Measurements from ENCODE around the gene OR56A3. TPM values are rescaled to one million over a fixed set of nuclear protein-coding genes. Genes with fewer than 3 reads are reported as not detected.
"Not testable (repeated sequence)": the region's sequence is repeated elsewhere in the genome, so short reads cannot be mapped to it uniquely, and the experiment has no call there.

The OR56A3 gene, protein sequence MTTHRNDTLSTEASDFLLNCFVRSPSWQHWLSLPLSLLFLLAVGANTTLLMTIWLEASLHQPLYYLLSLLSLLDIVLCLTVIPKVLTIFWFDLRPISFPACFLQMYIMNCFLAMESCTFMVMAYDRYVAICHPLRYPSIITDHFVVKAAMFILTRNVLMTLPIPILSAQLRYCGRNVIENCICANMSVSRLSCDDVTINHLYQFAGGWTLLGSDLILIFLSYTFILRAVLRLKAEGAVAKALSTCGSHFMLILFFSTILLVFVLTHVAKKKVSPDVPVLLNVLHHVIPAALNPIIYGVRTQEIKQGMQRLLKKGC
- total RNA-seq (2014; rRNA removed; shearing (Covaris generic)): not detected in 2 replicates

DNA sequence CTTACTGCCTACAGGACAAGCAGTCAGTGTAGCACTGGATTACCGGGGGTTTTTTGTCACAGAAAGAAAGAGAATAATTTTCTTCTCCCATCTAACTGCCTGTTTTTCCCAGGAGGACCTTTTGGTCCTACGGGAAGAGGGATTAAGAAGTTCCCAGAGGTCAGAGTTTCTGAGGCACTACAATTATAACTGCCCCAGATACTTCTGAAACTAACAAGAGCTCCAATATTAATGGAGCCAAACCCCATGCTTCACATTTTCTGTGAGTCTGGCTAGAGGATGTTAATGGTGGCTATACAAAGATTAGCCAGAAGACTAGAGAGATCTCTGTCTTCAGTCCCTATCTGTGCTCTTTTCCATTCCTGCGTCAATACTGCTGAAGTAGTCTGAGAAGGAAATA, at the start of gene OR56A3:
Gene OR56A3, plus strand, starts transcription at position 301 of the 400 bp plus-strand sequence. CDS start 5,096 bp downstream, outside the sequence.
- no peak for DNase-seq (ENCODE audit: low spot score)
- in situ Hi-C loops (cut with HindIII; ENCODE audit: low sequenced_read_pairs): no loop called here

DNA sequence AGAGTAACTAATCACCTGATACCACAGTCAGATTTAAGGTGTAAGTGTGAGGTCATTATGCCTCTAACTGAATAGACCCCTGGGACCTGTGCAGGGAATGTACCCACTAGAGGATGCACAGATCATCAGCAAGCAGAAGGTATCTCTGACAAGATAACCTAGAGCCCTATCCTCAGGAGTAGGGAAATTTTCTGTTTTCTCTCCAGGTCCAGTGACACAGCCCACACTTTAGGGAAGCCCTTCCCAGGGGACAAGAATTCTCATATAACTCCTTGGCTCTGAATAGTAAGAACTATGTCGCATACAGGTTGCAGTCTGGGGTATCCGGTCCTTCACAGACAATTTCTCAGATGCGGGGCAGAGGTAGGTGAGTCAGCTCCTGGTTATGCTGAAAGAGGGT, 49.1 kb upstream of the OR56A3 start, which contains the start of gene OR52E5:
Gene OR52E5, plus strand, starts transcription at position 301 of the 400 bp plus-strand sequence. CDS start 7,569 bp downstream, outside the sequence.
- DNase-seq (ENCODE audit: low spot score): no peak
- in situ Hi-C loops (cut with HindIII; ENCODE audit: low sequenced_read_pairs): no loop called here

DNA sequence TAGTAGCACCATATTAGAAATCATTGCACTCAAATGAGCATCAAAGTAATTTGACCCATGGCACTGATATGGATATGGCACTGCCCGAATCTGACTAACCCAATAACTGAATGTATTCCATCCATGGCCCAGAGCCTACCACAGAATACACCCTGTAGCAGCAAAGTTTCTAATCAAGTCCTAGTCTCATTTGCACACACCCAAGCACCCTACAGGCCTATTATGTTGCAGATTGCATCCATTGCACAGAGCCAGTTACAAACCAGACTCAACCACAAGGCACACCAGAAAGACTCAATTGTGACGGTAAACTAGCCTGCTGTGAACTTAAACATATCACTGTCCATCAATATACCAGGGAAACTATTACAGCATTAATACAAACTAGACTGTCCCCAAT, 42.5 kb upstream of the OR56A3 start:
- in situ Hi-C loops (cut with HindIII; ENCODE audit: low sequenced_read_pairs): no loop called here
- DNase-seq (ENCODE audit: low spot score): no peak

DNA sequence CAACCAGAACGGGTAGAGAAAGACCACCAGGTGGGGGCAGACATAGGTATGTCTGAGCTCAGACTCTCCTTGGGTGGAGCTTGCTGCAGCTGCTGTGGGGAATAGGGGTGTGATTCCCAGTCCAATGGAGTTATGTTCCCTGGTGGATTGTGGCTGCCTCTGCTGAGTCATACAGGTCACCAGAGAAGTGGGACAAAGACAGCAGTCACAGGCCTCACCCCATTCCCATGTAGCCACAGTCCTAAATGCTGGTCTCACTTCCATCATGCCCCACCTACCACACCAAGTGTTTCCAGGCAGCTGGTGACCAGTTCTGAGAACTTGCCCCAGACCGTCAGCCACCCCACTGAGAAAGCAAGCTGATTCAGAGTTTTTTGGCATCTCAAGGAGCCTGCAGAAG, 31.5 kb upstream of the OR56A3 start:
- in situ Hi-C loops (cut with HindIII; ENCODE audit: low sequenced_read_pairs): no loop called here
- no peak for DNase-seq (ENCODE audit: low spot score)

DNA sequence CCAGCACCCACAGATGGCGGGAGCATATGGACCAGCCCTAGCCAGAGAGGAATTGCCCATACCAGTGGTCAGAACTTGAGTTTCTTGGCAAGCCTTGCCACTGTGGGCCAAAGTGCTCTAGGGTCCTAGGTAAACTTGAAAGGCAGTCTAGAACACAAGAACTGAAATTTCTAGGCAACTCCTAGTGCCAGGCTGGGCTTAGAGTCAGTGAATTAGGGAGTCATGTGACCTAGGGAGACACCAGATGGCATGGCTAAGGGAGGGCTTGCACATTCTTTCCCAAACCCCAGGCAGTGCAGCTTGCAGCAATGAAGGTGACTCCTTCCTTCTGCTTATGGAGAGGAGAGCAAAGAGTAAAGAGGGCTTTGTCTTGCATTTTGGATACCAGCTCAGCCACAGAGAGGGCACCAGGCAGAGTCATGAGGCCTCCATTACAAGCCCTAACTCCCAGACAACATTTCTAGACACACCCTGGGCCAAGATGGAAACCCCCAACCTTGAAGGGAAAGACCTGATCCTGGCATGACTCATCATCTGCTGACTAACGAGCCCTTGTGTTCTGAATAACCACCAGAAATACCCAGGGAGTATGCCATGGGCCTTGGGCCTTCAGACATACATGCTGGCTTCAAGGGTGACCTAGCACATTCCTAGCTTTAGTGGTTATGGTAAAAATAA, 19.2 kb upstream of the OR56A3 start:
- in situ Hi-C loops (cut with HindIII; ENCODE audit: low sequenced_read_pairs): no loop called here
- DNase-seq (ENCODE audit: low spot score): no peak

DNA sequence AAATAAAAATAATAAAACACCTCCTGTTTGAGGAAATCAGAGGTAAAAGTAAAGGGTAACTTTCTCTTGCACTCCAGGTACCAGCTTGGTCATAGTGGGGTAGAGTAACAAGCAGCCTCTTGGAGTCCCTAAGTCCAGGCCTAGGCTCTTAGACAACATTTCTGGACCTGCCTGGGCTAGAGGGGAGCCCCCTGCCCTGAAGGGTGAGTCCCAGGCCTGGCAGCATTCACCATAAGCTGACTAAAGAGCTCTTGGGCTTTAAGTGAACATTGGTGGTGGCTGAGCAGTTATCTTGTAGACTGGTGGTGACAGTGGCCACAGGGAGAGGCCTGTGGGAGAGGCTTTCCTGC, 18.6 kb upstream of the OR56A3 start:
- no peak for DNase-seq (ENCODE audit: low spot score)
- in situ Hi-C loops (cut with HindIII; ENCODE audit: low sequenced_read_pairs): no loop called here

DNA sequence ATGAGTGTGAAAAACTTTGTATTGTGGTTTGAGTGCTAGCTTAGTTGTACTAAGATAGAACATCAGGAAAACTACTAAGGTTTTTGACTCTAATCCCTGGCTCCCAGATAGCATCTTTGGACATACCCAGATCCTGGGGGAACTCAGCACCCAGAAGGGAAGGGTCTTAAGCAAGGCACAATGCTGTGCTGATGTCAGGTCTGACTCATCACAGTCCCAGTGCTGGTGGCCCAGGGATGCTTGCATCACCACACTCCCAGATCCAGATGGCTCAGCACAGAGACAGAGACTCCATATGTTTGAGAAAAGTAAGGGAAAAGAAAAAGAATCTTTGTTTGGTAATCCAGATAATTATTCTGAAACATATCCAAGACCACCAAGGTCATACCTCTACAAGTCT, 18.3 kb upstream of the OR56A3 start:
- in situ Hi-C loops (cut with HindIII; ENCODE audit: low sequenced_read_pairs): no loop called here

DNA sequence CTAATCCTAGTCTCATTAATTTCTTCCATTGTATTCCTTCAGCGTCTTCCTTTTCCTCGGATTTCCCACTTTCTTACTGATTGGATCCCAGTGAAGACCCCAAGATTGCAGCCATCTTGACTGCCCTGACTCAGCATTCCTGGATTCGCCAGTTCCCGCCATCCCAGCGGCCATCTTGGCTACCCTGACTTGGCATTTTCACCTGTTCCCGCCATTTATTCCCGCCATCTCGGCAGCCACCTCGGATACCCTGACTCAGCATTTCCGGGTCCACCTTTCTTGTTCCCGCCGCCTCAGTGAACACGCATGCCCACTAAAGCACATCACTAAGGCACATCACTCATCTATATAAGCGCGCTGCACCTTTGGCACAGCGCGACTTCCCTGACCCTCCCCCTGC, 13.8 kb upstream of the OR56A3 start:
- in situ Hi-C loops (cut with HindIII; ENCODE audit: low sequenced_read_pairs): no loop called here

More for the DNA sequence above, 18.3 kb upstream of the OR56A3 start:
- DNase-seq (ENCODE audit: low spot score): no peak

DNA sequence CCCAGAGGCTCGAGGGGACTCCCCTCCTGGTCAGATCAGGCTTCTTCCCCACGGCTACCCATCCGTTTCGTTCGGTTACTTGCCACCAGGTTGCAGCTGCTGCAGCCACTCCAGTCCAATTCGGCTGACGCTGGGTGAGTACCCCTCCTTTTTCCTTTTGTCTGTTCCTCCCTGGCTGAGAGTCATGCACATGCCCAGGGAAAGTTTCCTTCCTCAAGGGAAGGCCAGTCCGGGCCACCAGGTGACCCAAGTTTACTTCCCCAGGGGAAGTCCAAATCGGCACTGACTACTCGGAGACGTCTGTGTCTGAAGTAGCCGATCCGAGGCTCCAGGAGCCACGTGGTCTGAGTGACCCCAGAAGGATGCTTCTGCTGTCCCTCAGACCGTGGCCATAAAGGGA, 13.2 kb upstream of the OR56A3 start:
- in situ Hi-C loops (cut with HindIII; ENCODE audit: low sequenced_read_pairs): no loop called here
- no peak for DNase-seq (ENCODE audit: low spot score)

More for the DNA sequence above, 13.8 kb upstream of the OR56A3 start:
- no peak for DNase-seq (ENCODE audit: low spot score)

DNA sequence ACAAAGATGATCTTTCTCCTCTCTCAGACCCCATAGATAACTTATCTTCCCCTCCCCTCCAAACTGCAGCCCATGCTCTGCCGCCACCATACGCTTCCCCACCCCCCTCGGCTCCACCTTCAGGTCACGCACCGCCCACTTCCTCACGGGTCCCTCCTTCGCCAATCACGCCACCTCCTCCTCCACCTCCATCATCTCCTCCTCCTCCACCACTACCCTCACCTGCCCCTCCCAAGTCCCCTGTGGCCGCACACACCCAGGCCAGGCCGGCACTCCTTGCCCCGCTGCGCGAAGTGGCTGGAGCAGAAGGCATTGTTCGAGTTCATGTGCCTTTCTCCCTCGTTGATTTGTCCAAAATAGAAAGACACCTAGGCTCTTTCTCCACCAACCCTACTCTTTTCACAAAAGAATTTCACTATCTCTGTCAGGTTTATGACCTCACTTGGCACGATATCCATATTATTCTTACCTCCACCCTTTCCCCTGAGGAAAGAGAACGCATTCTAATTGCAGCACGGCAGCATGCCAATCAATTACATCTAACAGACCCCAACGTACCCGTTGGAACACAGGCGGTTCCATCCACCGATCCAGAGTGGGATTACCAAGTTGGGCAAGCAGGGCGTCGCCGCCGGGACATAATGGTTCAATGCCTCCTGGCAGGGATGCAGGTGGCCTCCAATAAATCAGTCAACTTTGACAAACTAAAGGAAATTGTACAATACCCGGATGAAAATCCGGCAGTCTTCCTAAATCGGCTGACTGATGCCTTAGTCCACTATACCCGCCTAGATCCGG, 12.3 kb upstream of the OR56A3 start:
- no peak for DNase-seq (ENCODE audit: low spot score)
- in situ Hi-C loops (cut with HindIII; ENCODE audit: low sequenced_read_pairs): no loop called here

DNA sequence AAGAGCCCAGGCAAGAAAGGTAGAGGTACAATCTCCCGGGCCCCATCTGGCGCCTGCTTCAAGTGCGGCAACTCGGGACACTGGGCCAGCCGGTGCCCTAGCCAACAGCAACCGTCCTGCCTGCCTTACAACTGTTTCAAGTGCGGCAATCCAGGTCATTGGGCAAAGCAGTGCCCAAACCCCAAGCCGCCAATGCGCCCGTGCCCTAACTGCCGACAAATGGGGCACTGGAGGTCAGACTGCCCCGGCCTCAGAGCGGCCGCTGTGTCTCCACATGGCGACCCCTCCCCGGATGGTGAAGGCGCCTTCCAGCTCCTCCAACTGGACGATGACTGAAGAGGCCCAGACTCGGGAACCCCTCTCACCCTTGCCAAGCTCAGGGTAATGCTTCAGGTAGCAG, 11.4 kb upstream of the OR56A3 start:
- in situ Hi-C loops (cut with HindIII; ENCODE audit: low sequenced_read_pairs): no loop called here
- DNase-seq (ENCODE audit: low spot score): no peak

DNA sequence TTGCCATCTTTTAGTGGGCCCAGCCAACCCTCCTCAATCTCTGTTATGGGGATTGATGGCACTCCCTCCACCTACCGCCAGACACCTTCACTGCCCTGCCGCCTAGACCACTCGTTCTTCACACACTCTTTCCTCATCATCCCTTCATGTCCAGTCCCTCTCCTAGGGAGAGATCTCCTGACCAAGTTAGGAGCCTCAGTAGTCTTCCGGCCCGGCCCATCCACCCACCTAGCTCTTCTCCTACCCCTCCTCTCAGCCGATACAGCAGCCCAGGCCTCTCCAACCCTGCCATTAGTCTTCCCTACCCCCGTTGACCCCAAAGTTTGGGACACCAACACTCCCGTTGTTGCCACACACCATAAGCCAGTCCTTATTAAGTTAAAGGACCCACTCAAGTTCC, 11.0 kb upstream of the OR56A3 start:
- in situ Hi-C loops (cut with HindIII; ENCODE audit: low sequenced_read_pairs): no loop called here
- no peak for DNase-seq (ENCODE audit: low spot score)

DNA sequence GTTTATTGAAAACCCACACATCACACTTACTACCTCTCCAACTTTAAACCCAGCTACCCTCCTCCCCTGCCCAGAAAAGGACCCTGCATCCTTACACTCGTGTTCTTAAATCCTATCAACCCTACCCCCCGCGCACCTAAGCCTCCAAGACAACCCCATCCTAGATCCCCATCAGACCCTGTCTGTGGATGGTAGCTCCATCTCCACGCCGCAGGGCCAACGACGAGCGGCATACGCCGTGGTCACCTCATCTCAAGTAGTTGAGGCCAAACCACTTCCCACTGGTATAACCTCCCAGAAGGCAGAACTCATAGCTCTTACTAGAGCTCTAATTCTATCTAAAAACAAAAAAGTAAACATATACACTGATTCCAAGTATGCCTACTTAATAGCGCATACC, 9.4 kb upstream of the OR56A3 start:
- in situ Hi-C loops (cut with HindIII; ENCODE audit: low sequenced_read_pairs): no loop called here
- DNase-seq (ENCODE audit: low spot score): no peak

DNA sequence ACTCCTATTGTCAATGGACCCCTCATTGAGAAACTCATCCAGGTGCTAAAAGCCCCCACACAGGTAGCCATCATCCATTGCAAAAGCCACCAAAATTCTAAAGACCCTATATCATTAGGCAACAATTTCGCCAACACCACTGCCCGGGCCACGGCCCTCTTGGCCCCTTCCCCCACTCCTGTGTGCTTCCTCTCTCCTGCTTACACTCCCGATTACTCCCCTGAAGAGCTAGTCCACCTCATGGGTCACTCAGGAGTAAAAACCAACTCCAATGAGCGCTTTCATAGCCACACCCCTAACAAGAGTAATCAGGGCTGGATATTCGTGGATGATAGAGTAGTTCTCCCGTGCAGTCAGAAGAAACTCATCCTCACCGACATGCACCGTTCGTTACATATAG, 8.9 kb upstream of the OR56A3 start:
- in situ Hi-C loops (cut with HindIII; ENCODE audit: low sequenced_read_pairs): no loop called here
- DNase-seq (ENCODE audit: low spot score): no peak

DNA sequence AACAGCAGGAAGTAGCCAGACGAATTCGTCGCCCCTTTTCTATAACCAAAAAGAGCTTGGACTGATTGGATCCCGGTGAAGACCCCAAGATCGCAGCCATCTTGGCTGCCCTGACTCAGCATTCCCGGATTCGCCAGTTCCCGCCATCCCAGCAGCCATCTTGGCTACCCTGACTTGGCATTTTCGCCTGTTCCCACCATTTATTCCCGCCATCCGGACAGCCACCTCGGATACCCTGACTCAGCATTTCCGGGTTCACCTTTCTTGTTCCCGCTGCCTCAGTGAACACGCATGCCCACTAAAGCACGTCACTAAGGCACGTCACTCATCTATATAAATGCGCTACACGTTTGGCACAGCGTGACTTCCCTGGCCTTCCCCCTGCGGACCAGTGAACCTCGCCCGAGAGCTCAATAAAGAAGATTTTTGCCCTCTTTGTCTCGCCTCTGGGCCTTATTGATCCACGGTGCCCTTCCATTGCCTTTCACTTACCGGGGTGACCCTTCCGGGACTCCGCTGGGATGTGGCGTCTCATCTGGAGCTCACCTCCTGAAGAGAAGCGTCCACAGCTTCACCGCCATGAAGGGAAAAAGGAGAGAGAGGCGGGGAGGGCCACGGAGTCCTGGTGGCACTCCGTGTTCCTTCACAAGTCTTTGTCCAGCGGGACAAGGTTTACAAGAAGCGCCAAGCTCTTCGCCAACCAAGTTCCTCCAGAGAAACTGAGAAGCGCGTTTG, 4.0 kb upstream of the OR56A3 start:
- in situ Hi-C loops (cut with HindIII; ENCODE audit: low sequenced_read_pairs): no loop called here
- no peak for DNase-seq (ENCODE audit: low spot score)

DNA sequence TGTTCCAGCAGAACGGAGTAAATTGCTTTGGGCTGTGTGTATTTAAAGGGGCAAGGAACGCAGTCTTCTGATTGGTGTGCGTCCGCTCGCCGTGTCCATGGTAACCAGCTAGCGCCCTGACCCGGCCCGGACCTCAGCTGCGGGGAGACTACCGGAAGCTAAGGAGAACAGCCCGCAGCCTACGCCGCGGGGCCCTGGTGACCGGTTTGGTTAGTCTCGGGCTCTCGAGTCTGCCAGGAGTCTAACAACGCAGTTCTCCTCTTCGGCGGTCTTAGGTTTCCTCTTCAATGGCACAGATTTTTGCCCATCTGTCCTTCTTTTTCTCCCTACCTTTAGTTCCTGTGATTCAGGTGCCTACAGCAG, 3.5 kb upstream of the OR56A3 start:
- in situ Hi-C loops (cut with HindIII; ENCODE audit: low sequenced_read_pairs): no loop called here
- no peak for DNase-seq (ENCODE audit: low spot score)

DNA sequence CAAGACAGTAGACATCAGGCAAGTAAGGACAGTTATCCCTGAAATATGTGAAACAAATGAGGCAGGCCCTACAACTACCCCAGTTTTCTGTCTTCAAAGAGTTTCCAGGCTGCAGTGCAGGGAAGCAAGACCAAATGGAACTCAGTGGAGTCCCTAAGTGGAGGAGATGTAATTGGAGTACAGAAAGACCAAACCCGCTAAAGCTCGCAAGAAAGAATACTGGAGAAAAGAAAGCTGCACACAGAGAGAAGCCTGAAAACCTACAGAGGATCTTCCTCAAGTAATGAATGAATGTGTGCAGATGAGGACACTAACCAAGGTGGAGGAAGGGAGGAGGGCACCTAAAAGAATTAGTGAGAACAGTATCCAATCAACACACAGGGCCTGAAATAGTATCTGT, 1.3 kb upstream of the OR56A3 start:
- in situ Hi-C loops (cut with HindIII; ENCODE audit: low sequenced_read_pairs): no loop called here
- no peak for DNase-seq (ENCODE audit: low spot score)

DNA sequence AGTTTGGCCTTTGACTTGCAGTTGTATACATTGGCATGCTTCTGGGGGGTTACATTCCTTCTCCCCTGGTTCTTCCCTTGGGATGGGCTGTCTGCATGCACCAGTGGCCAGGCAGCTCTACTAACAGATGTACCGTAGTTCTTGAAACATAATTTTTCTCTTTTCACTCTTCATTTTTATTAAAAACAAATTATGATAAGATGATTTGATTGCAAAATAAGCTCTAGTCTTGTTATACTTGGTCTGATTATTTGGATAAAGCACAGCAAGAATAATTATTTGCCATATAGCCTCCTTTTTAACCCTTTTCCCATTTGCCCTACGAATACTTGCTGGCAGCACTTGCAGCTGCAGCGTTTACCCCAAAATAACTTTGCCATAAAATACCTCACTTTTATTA, 13.5 kb downstream of the OR56A3 start:
- in situ Hi-C loops (cut with HindIII; ENCODE audit: low sequenced_read_pairs): no loop called here
- no peak for DNase-seq (ENCODE audit: low spot score)

DNA sequence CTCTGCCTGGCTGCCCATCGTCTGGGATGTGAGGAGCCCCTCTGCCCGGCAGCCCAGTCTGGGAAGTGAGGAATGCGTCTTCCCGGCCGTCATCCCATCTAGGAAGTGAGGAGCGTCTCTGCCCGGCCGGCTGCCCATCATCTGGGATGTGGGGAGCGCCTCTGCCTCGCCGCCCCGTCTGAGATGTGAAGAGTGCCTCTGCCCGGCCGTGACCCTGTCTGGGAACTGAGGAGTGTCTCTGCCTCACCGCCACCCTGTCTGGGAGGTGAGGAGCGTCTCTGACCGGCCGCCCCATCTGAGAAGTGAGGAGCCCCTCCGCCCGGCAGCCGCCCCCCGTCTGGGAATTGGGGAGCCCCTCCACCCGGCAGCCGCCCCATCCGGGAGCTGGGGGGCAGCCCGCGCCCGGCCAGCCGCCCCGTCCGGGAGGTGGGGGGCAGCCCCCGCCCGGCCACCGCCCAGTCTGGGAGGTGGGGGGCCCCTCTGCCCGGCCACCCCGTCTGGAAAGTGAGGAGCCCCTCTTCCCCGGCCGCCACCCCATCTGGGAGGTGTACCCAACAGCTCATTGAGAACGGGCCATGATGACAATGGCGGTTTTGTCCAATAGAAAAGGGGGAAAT, 18.8 kb downstream of the OR56A3 start:
- DNase-seq (ENCODE audit: low spot score); in situ Hi-C loops (cut with HindIII; ENCODE audit: low sequenced_read_pairs): not testable (repeated sequence)

Measured in G401 (cell line).